ENCODE data around the gene GPC6.

DNA sequence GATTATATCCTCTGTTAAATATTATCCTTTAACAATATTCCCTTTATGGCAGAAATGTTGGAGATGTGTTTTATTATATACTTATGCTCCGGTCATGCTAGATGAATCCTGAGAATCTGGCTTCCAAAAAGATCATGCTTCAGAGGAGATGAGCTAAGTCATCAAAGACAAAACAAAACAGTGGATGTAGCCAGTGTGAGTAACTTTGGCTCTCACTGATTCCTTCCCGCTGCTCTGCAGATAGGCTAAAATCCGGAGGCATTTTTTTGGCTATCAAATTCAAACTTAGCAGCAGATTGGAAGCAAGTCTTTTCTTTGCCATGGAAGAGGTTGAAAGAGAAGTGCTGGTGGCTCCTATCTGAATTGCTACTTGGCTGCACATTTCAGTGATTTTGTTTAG, 295.9 kb downstream of the GPC6 start:
- TF ChIP-seq CTCF (IDR thresholded peaks at IDR 0.05) (no peak), RAD21 (IDR thresholded peaks at IDR 0.05; ENCODE audit: low read length) (no peak), ELF1 (IDR thresholded peaks at IDR 0.05) (no peak), JUND (IDR thresholded peaks at IDR 0.05) (no peak), MEF2A (IDR thresholded peaks at IDR 0.05; ENCODE audit: borderline replicate concordance, low read depth) (no peak), FOXM1 (IDR thresholded peaks at IDR 0.05; ENCODE audit: low read depth) (no peak), NFIC (IDR thresholded peaks at IDR 0.05; ENCODE audit: borderline replicate concordance) (no peak), MXI1 (IDR thresholded peaks at IDR 0.05; ENCODE audit: low read depth, low read length) (no peak), YY1 (IDR thresholded peaks at IDR 0.05; ENCODE audit: low read depth) (no peak), RCOR1 (IDR thresholded peaks at IDR 0.05; ENCODE audit: low read length) (no peak), FOXJ3 (CRISPR knock-in tag; IDR thresholded peaks at IDR 0.05) (no peak)
- TF ChIP-seq, protein P1, sequence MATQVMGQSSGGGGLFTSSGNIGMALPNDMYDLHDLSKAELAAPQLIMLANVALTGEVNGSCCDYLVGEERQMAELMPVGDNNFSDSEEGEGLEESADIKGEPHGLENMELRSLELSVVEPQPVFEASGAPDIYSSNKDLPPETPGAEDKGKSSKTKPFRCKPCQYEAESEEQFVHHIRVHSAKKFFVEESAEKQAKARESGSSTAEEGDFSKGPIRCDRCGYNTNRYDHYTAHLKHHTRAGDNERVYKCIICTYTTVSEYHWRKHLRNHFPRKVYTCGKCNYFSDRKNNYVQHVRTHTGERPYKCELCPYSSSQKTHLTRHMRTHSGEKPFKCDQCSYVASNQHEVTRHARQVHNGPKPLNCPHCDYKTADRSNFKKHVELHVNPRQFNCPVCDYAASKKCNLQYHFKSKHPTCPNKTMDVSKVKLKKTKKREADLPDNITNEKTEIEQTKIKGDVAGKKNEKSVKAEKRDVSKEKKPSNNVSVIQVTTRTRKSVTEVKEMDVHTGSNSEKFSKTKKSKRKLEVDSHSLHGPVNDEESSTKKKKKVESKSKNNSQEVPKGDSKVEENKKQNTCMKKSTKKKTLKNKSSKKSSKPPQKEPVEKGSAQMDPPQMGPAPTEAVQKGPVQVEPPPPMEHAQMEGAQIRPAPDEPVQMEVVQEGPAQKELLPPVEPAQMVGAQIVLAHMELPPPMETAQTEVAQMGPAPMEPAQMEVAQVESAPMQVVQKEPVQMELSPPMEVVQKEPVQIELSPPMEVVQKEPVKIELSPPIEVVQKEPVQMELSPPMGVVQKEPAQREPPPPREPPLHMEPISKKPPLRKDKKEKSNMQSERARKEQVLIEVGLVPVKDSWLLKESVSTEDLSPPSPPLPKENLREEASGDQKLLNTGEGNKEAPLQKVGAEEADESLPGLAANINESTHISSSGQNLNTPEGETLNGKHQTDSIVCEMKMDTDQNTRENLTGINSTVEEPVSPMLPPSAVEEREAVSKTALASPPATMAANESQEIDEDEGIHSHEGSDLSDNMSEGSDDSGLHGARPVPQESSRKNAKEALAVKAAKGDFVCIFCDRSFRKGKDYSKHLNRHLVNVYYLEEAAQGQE (IDR thresholded peaks at IDR 0.05; ENCODE audit: low read depth, low read length), result no peak
- TF ChIP-seq, protein P2, sequence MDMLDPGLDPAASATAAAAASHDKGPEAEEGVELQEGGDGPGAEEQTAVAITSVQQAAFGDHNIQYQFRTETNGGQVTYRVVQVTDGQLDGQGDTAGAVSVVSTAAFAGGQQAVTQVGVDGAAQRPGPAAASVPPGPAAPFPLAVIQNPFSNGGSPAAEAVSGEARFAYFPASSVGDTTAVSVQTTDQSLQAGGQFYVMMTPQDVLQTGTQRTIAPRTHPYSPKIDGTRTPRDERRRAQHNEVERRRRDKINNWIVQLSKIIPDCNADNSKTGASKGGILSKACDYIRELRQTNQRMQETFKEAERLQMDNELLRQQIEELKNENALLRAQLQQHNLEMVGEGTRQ (IDR thresholded peaks at IDR 0.05; ENCODE audit: borderline replicate concordance, low read depth, low read length), result no peak
